ENCODE results near the gene TDRD3.

The TDRD3 gene

GRCh38 chr13:60358453-60358852 lies 38.6 kb upstream of the TDRD3 start:
- Histone ChIP-seq H3K4me1 (ENCODE audit: control insufficient read depth, insufficient read depth, low read depth, low read length) (no peaks in the 10 kb centered on the region), H3K4me2 (ENCODE audit: low read length, poor library complexity, severe bottlenecking) (no peak overlapping the region), H3K79me1 (replicated peaks; ENCODE audit: low read length, poor library complexity, severe bottlenecking) (no peaks in the 10 kb centered on the region), H3K4me3 (ENCODE audit: insufficient read depth in 1 of 2, low read depth in 1 of 2, low read length in 2 of 2) (no peak overlapping the region), H2BK5ac (ENCODE audit: low read depth, low read length, poor library complexity, severe bottlenecking) (no peak overlapping the region), H3K9ac (ENCODE audit: low read length) (no peak overlapping the region), H3K4ac (ENCODE audit: low read depth in 1 of 2, low read length in 2 of 2) (no peak overlapping the region), H3K27me3 (ENCODE audit: control insufficient read depth in 1 of 2, insufficient read depth in 1 of 2, low read length in 2 of 2) (peaks cover 0 to under 1% of the 10 kb centered on the region in 2 experiments), H3K14ac (ENCODE audit: low read length in 2 of 2) (no peak overlapping the region), H2BK120ac (ENCODE audit: low read depth, low read length) (no peak overlapping the region), H2BK15ac (ENCODE audit: low read depth, poor library complexity, severe bottlenecking) (no peak overlapping the region), H2AK5ac (ENCODE audit: low read length, severe bottlenecking) (no peak overlapping the region), H2AFZ (ENCODE audit: low read depth, low read length) (no peak overlapping the region), H4K91ac (ENCODE audit: low read length) (no peak overlapping the region), H3K23ac (ENCODE audit: low read length in 2 of 2) (no peak overlapping the region), H3K27ac (ENCODE audit: low read length, poor library complexity, severe bottlenecking) (no peak overlapping the region), H3K18ac (ENCODE audit: low read depth in 1 of 2, low read length in 2 of 2) (no peak overlapping the region), H3K36me3 (ENCODE audit: control insufficient read depth in 1 of 2, insufficient read depth in 2 of 2, low read depth in 1 of 2, low read length in 2 of 2) (no peaks in the 10 kb centered on the region), H4K8ac (ENCODE audit: low read length) (no peak overlapping the region), H2BK12ac (ENCODE audit: low read length in 2 of 2) (no peak overlapping the region), H3K9me3 (ENCODE audit: control insufficient read depth, low read length) (no peaks in the 10 kb centered on the region)
- DNase-seq, result no peak
- WGBS, result no CpG with 5 or more reads among the region's 2 CpGs

DNA sequence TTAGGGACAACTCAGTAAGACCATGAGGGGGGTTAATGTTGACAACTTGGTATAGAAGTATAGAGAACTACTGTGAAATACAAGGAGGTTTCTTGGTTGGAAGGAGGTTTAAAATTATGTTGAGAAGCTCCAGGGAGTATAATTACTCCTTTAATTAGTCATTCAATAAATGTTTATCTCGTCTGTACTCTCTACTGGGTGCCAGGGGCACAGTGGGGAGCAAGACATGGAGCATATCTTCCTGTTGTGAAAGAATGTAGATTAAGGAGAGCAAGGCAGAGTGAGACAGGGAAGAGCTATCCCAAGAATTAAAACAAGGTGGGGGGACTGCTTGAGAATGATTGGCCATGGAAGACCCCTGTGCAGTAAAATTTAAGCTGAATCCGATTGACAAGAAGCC lies 33.7 kb upstream of the TDRD3 start:
- Histone ChIP-seq H3K9ac (ENCODE audit: low read length) (no peak overlapping the region), H4K8ac (ENCODE audit: low read length) (no peak overlapping the region), H3K27ac (ENCODE audit: low read length, poor library complexity, severe bottlenecking) (no peak overlapping the region), H3K79me1 (replicated peaks; ENCODE audit: low read length, poor library complexity, severe bottlenecking) (no peaks in the 10 kb centered on the region), H3K18ac (ENCODE audit: low read depth in 1 of 2, low read length in 2 of 2) (no peak overlapping the region), H3K4me3 (ENCODE audit: insufficient read depth in 1 of 2, low read depth in 1 of 2, low read length in 2 of 2) (no peak overlapping the region), H3K14ac (ENCODE audit: low read length in 2 of 2) (no peak overlapping the region), H3K9me3 (ENCODE audit: control insufficient read depth, low read length) (no peaks in the 10 kb centered on the region), H3K4me1 (ENCODE audit: control insufficient read depth, insufficient read depth, low read depth, low read length) (no peaks in the 10 kb centered on the region), H2BK12ac (ENCODE audit: low read length in 2 of 2) (no peak overlapping the region), H2BK120ac (ENCODE audit: low read depth, low read length) (no peak overlapping the region), H3K4ac (ENCODE audit: low read depth in 1 of 2, low read length in 2 of 2) (no peak overlapping the region), H3K4me2 (ENCODE audit: low read length, poor library complexity, severe bottlenecking) (no peak overlapping the region), H2AFZ (ENCODE audit: low read depth, low read length) (no peak overlapping the region), H3K36me3 (ENCODE audit: control insufficient read depth in 1 of 2, insufficient read depth in 2 of 2, low read depth in 1 of 2, low read length in 2 of 2) (no peaks in the 10 kb centered on the region), H2AK5ac (ENCODE audit: low read length, severe bottlenecking) (no peak overlapping the region), H4K91ac (ENCODE audit: low read length) (no peak overlapping the region), H2BK5ac (ENCODE audit: low read depth, low read length, poor library complexity, severe bottlenecking) (no peak overlapping the region), H3K27me3 (ENCODE audit: control insufficient read depth in 1 of 2, insufficient read depth in 1 of 2, low read length in 2 of 2) (peaks cover 0 to 2% of the 10 kb centered on the region in 2 experiments), H3K23ac (ENCODE audit: low read length in 2 of 2) (no peak overlapping the region), H2BK15ac (ENCODE audit: low read depth, poor library complexity, severe bottlenecking) (no peak overlapping the region)
- 63% methylated on average over 2 of the region's 2 CpGs for WGBS
- DNase-seq, result no peak

GRCh38 chr13:60369242-60369641 lies 27.8 kb upstream of the TDRD3 start:
- Histone ChIP-seq H3K36me3 (ENCODE audit: control insufficient read depth in 1 of 2, insufficient read depth in 2 of 2, low read depth in 1 of 2, low read length in 2 of 2) (no peaks in the 10 kb centered on the region), H2AFZ (ENCODE audit: low read depth, low read length) (no peak overlapping the region), H3K27ac (ENCODE audit: low read length, poor library complexity, severe bottlenecking) (no peak overlapping the region), H3K18ac (ENCODE audit: low read depth in 1 of 2, low read length in 2 of 2) (no peak overlapping the region), H3K4ac (ENCODE audit: low read depth in 1 of 2, low read length in 2 of 2) (no peak overlapping the region), H3K14ac (ENCODE audit: low read length in 2 of 2) (no peak overlapping the region), H3K27me3 (ENCODE audit: control insufficient read depth in 1 of 2, insufficient read depth in 1 of 2, low read length in 2 of 2) (no peaks in the 10 kb centered on the region), H3K4me2 (ENCODE audit: low read length, poor library complexity, severe bottlenecking) (no peak overlapping the region), H3K9ac (ENCODE audit: low read length) (no peak overlapping the region), H4K8ac (ENCODE audit: low read length) (no peak overlapping the region), H2BK5ac (ENCODE audit: low read depth, low read length, poor library complexity, severe bottlenecking) (no peak overlapping the region), H3K4me1 (ENCODE audit: control insufficient read depth, insufficient read depth, low read depth, low read length) (no peaks in the 10 kb centered on the region), H3K23ac (ENCODE audit: low read length in 2 of 2) (no peak overlapping the region), H2AK5ac (ENCODE audit: low read length, severe bottlenecking) (no peak overlapping the region), H2BK12ac (ENCODE audit: low read length in 2 of 2) (no peak overlapping the region), H3K9me3 (ENCODE audit: control insufficient read depth, low read length) (no peaks in the 10 kb centered on the region), H4K91ac (ENCODE audit: low read length) (no peak overlapping the region), H3K4me3 (ENCODE audit: insufficient read depth in 1 of 2, low read depth in 1 of 2, low read length in 2 of 2) (no peak overlapping the region), H2BK15ac (ENCODE audit: low read depth, poor library complexity, severe bottlenecking) (no peak overlapping the region), H3K79me1 (replicated peaks; ENCODE audit: low read length, poor library complexity, severe bottlenecking) (no peaks in the 10 kb centered on the region), H2BK120ac (ENCODE audit: low read depth, low read length) (no peak overlapping the region)
- peak; percentile 9 for DNase-seq

- H2BK120ac ChIP-seq (ENCODE audit: low read depth, low read length), result no peak overlapping the region
- H3K36me3 ChIP-seq (ENCODE audit: control insufficient read depth in 1 of 2, insufficient read depth in 2 of 2, low read depth in 1 of 2, low read length in 2 of 2), result no peaks in the 10 kb centered on the region
- no peak overlapping the region for H2BK12ac ChIP-seq (ENCODE audit: low read length in 2 of 2)
- H3K14ac ChIP-seq (ENCODE audit: low read length in 2 of 2), result no peak overlapping the region
- no peak overlapping the region for H4K91ac ChIP-seq (ENCODE audit: low read length)
- H3K4me3 ChIP-seq (ENCODE audit: insufficient read depth in 1 of 2, low read depth in 1 of 2, low read length in 2 of 2), result no peak overlapping the region
- H3K18ac ChIP-seq (ENCODE audit: low read depth in 1 of 2, low read length in 2 of 2), result no peak overlapping the region
- no peak overlapping the region for H2BK15ac ChIP-seq (ENCODE audit: low read depth, poor library complexity, severe bottlenecking)
- 95% methylated on average over 5 of the region's 7 CpGs for WGBS
- H3K4me2 ChIP-seq (ENCODE audit: low read length, poor library complexity, severe bottlenecking), result no peak overlapping the region
- no peak overlapping the region for H3K4ac ChIP-seq (ENCODE audit: low read depth in 1 of 2, low read length in 2 of 2)
- no peak for DNase-seq
- no peak overlapping the region for H3K27ac ChIP-seq (ENCODE audit: low read length, poor library complexity, severe bottlenecking)
- no peak overlapping the region for H3K23ac ChIP-seq (ENCODE audit: low read length in 2 of 2)
- no peak overlapping the region for H2AK5ac ChIP-seq (ENCODE audit: low read length, severe bottlenecking)
- H3K9ac ChIP-seq (ENCODE audit: low read length), result no peak overlapping the region
- H2BK5ac ChIP-seq (ENCODE audit: low read depth, low read length, poor library complexity, severe bottlenecking), result no peak overlapping the region
- H4K8ac ChIP-seq (ENCODE audit: low read length), result no peak overlapping the region
- H3K27me3 ChIP-seq (ENCODE audit: control insufficient read depth in 1 of 2, insufficient read depth in 1 of 2, low read length in 2 of 2), result no peaks in the 10 kb centered on the region
- H2AFZ ChIP-seq (ENCODE audit: low read depth, low read length), result no peak overlapping the region
- H3K9me3 ChIP-seq (ENCODE audit: control insufficient read depth, low read length), result no peaks in the 10 kb centered on the region
- no peaks in the 10 kb centered on the region for H3K79me1 ChIP-seq (replicated peaks; ENCODE audit: low read length, poor library complexity, severe bottlenecking)
- H3K4me1 ChIP-seq (ENCODE audit: control insufficient read depth, insufficient read depth, low read depth, low read length), result no peaks in the 10 kb centered on the region
These were observed 26.7 kb upstream of the TDRD3 start for GRCh38 chr13:60370343-60370742.

Measured in mesenchymal stem cell (in vitro differentiated cells and primary cell).